Measurements from ENCODE around the gene THUMPD1.
"Not testable (repeated sequence)": the region's sequence is repeated elsewhere in the genome, so short reads cannot be mapped to it uniquely, and the experiment has no call there.

THUMPD1 gene

DNA sequence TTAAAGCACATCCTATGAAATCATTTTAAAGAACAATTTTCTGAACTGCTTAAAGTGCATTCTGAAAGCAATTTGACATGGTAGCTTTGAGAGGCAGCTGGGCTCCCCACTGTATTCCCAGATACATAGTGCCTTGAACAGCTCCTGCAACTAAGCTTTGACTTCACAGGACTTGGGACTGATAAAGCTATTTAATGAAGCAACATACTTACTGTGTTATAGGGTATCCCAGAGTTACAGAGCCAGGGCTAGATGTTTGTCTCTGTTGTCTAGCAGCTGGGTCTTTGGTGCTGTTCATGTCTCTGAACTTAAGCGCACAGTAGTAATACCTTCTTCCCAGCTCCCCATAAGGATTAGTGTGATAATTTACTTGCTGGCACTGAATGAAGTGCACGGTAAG lies 45.0 kb downstream of the THUMPD1 start:
- DNase-seq (ENCODE audit: low read depth in 1 of 2, low spot score in 1 of 2): no peak

DNA sequence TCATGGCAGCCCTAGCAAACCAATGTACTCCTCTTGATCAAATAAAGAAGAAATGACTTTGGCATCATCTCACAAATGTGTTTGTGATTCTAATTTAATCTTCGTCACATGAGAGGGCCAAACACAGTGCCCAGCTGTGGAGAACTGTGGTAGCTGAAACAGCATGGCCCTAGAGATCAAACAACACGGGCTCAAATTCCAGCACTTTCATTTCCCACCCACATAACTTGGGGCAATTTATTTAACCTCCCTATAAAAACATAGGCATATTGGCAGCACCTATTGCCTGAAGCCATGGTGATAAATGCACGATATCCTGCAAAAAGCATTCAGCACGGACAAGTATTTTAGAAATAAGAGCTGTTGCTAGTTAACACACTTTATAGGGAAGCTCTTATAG lies 46.6 kb downstream of the THUMPD1 start:
- no peak for DNase-seq (ENCODE audit: low read depth in 1 of 2, low spot score in 1 of 2)

DNA sequence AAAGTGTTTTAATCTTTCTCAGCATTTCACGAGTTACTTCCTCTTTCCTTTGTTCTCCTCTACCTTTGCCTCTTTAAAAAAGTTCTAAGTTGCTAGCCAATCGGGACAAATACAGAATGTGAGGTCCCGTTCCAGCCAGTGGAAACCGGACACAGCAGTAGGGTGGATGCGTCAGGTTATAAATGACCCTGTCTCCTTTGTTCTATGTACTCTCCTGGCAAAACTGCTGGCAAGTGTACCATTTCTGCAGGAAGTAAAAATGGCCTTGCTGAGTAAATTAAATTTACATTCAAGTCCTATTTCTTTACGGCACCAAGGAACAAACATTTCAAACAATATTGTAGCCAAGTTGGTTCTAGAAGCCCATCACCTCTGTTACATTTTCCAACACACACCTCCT lies 47.5 kb downstream of the THUMPD1 start:
- DNase-seq (ENCODE audit: low read depth in 1 of 2, low spot score in 1 of 2): not testable (repeated sequence)

DNA sequence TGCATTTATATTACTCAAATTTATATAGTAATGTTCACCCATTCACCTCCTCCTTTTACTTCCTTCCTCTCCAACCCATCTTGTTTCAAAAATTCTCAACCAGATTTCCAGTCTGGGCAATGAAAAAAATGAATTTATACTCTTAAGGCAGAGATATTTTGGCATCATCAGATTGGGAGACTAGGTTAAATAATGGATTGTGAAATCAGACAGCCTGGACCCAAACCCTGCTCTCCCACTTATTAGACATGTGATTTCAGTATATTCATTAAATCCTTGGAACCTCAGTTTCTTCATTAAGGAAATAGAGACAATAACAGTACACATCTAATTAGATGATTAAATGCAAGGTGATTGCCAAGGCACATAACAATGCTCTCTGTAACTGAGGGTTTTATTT lies 52.0 kb downstream of the THUMPD1 start:
- no peak for DNase-seq (ENCODE audit: low read depth in 1 of 2, low spot score in 1 of 2)

DNA sequence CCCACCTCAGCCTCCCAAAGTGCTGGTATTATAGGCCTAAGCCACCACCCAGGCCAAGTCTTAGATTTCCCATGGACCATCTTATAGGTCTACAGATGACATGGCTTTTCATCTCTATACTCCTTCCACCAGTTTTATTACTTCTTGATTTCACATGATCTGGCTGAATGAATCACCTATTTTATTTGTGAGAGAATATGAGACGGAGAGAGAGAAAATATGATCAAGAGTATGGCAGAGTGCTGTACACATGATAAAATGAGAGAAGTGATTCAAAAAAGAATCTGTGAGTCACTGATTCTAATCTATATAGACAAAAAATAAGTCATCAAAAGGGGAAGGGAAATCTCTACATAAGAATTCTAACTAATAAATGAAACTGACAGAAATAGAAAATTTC lies 57.8 kb downstream of the THUMPD1 start:
- no peak for DNase-seq (ENCODE audit: low read depth in 1 of 2, low spot score in 1 of 2)

Data from stimulated activated CD4-positive, alpha-beta T cell treated with anti-CD3 and anti-CD28 coated beads, Interleukin-15, amount 100 ng/mL, for 1 hour (primary cell).